ENCODE results near the gene PVALEF. TPM values are rescaled to one million over a fixed set of nuclear protein-coding genes. Genes with fewer than 3 reads are reported as not detected.

PVALEF gene
- total RNA-seq, 2 experiments from 2014 or later = not detected

GRCh38 chr17:81159611-81160265 lies 5.6 kb upstream of the PVALEF start:
- POLR2A ChIA-PET = no interaction called here

GRCh38 chr17:81160306-81160705 lies 5.0 kb upstream of the PVALEF start:
- POLR2A ChIA-PET = no interaction called here
- CTCF ChIA-PET = no interaction called here

More at GRCh38 chr17:81159611-81160265, 5.6 kb upstream of the PVALEF start:
- CTCF ChIA-PET = no interaction called here

GRCh38 chr17:81160747-81161453 lies 4.4 kb upstream of the PVALEF start:
- ChIA-PET CTCF (no interaction called here), POLR2A (no interaction called here)

GRCh38 chr17:81161536-81161935 lies 3.8 kb upstream of the PVALEF start:
- ChIA-PET CTCF (no interaction called here), POLR2A (no interaction called here)

- ChIA-PET POLR2A (no interaction called here), CTCF (no interaction called here)
Observed at GRCh38 chr17:81161972-81162371, 3.3 kb upstream of the PVALEF start.

- ChIA-PET CTCF (no interaction called here), POLR2A (no interaction called here)
Observed at GRCh38 chr17:81162491-81162890, 2.8 kb upstream of the PVALEF start.

GRCh38 chr17:81163051-81163695 lies 2.1 kb upstream of the PVALEF start:
- CTCF ChIA-PET = no interaction called here
- POLR2A ChIA-PET = no interaction called here

GRCh38 chr17:81163703-81164370 lies 1.5 kb upstream of the PVALEF start:
- CTCF ChIA-PET = no interaction called here
- POLR2A ChIA-PET = no interaction called here

- CTCF ChIA-PET = no interaction called here
- POLR2A ChIA-PET = no interaction called here
Observed at GRCh38 chr17:81164371-81165245, 699 bp upstream of the PVALEF start.

GRCh38 chr17:81166033-81166492 lies 756 bp downstream of the PVALEF start, which contains the start of gene AATK:
AATK (minus strand) TSS chr17:81166221; CDS start chr17:81165992, 229 bp downstream.
- ChIA-PET CTCF (no interaction called here), POLR2A (no interaction called here)

GRCh38 chr17:81167194-81167524 lies 1.9 kb downstream of the PVALEF start:
- POLR2A ChIA-PET = no interaction called here
- CTCF ChIA-PET = no interaction called here

GRCh38 chr17:81167638-81168037 lies 2.3 kb downstream of the PVALEF start:
- CTCF ChIA-PET = no interaction called here
- POLR2A ChIA-PET = no interaction called here

- ChIA-PET POLR2A (no interaction called here), CTCF (no interaction called here)
Observed at GRCh38 chr17:81169870-81170309, 4.6 kb downstream of the PVALEF start.

GRCh38 chr17:81170727-81171494 lies 5.6 kb downstream of the PVALEF start:
- CTCF ChIA-PET = no interaction called here
- POLR2A ChIA-PET = no interaction called here

- ChIA-PET CTCF (no interaction called here), POLR2A (no interaction called here)
Observed at GRCh38 chr17:81171941-81172340, 6.6 kb downstream of the PVALEF start.

GRCh38 chr17:81173052-81173761 lies 7.9 kb downstream of the PVALEF start:
- ChIA-PET CTCF (interaction anchor here (0.8 to 0.9 kb wide), 2 partner anchors 33 to 136 kb away, joined by 3 read pairs; no protein-coding TSS in a partner anchor), POLR2A (no interaction called here)

GRCh38 chr17:81173762-81174155 lies 8.5 kb downstream of the PVALEF start:
- ChIA-PET POLR2A (no interaction called here), CTCF (no interaction called here)

GRCh38 chr17:81176666-81177065 lies 11.4 kb downstream of the PVALEF start:
- POLR2A ChIA-PET = no interaction called here
- CTCF ChIA-PET = interaction anchor here (0.7 kb wide), 1 partner anchor 75 kb away, joined by 5 read pairs; no protein-coding TSS in a partner anchor

All from activated CD8-positive, alpha-beta memory T cell treated with anti-CD3 and anti-CD28 coated beads for 36 hours (primary cell).